ENCODE results near the gene KCNAB3.

The KCNAB3 gene

DNA sequence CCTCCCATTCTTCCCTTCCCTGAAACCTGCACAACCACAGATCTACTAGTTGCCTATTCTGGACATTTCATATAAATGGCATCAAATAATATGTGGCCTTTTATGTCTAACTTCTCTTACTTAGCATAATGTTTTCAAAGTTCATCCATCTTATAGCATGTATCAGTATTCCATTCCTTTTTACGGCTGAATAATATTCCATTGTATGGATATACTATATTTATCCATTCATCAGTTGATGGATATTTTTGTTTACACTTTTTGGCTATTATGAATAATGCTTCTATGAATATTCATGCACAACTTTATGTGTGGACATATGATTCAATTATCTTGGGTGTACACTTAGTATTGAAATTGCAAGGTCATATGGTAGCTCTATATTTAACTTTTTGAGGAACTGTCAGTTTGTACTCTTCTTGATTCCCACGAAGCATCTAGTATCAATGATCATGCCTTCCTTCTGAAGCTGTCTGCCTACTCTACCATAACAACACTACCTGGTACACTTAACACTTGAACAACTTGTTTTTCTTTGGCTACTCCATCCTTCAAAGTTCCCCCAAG lies 53.8 kb downstream of the KCNAB3 start:
- DNase-seq (ENCODE audit: low spot score): no peak

DNA sequence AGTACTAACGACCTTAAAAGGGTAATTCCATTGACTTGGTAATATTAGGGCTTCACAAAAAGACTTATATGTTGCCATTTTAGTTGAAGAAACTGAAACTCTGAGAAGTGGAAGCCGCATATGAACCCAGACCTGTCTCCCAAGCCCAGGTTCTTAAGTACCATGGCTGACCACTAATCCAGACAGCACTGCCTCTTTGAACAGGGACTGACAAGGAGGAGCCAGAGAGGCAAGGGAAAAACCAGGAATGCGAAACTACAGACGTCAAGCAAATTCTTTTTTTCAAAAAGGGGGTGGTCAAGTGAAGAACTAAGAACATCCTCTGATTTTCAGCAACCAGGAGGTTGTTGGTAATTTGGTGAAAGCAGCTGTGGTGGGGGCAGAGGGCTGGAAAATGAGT lies 56.6 kb downstream of the KCNAB3 start:
- no peak for DNase-seq (ENCODE audit: low spot score)

All from hematopoietic multipotent progenitor cell treated with erythropoietin and hydrocortisone succinate and interleukin-3 and kit ligand, for 17 days (in vitro differentiated cells).